DMS153 treated with DMSO at 0.1 percent for 48 hours (cell line): Measurements from ENCODE around the gene TWIST2.

Experiments used
- DNase-seq: peaks from one replicate; lab custom pipeline; 2025; ENCODE audit not compliant: unreplicated experiment; lab: John Stamatoyannopoulos, UW

TWIST2 gene

GRCh38 chr2:238835726-238836301, 12.1 kb upstream of the TWIST2 start:
- DNase-seq = no peak

GRCh38 chr2:238838786-238839327, 9.0 kb upstream of the TWIST2 start:
- no peak for DNase-seq

GRCh38 chr2:238839428-238839827, 8.5 kb upstream of the TWIST2 start:
- DNase-seq = no peak

- DNase-seq = no peak
These were observed 6.2 kb upstream of the TWIST2 start for GRCh38 chr2:238841542-238842164.

GRCh38 chr2:238843476-238843875, 4.4 kb upstream of the TWIST2 start:
- DNase-seq = no peak

- DNase-seq = no peak
These were observed 2.1 kb upstream of the TWIST2 start for GRCh38 chr2:238845583-238846377.

GRCh38 chr2:238846378-238846627, 1.6 kb upstream of the TWIST2 start:
- DNase-seq = no peak

- DNase-seq = no peak
These were observed 1.1 kb upstream of the TWIST2 start for GRCh38 chr2:238846628-238847418.

- DNase-seq = no peak
These were observed 475 bp upstream of the TWIST2 start for GRCh38 chr2:238847419-238847801.

- no peak for DNase-seq
These were observed 748 bp downstream of the TWIST2 start for GRCh38 chr2:238848691-238848975.

GRCh38 chr2:238848976-238849853, 1.3 kb downstream of the TWIST2 start:
- DNase-seq = no peak

GRCh38 chr2:238850091-238850490, 2.2 kb downstream of the TWIST2 start:
- no peak for DNase-seq

GRCh38 chr2:238851026-238851425, 3.1 kb downstream of the TWIST2 start:
- no peak for DNase-seq

- no peak for DNase-seq
These were observed 3.9 kb downstream of the TWIST2 start for GRCh38 chr2:238851761-238852160.

- DNase-seq = no peak
These were observed 4.5 kb downstream of the TWIST2 start for GRCh38 chr2:238852206-238852869.

- DNase-seq = no peak
These were observed 5.3 kb downstream of the TWIST2 start for GRCh38 chr2:238853218-238853617.

GRCh38 chr2:238853721-238854120, 5.8 kb downstream of the TWIST2 start:
- no peak for DNase-seq

- DNase-seq = no peak
These were observed 6.4 kb downstream of the TWIST2 start for GRCh38 chr2:238854246-238854645.

GRCh38 chr2:238854699-238855229, 6.9 kb downstream of the TWIST2 start:
- DNase-seq = no peak

GRCh38 chr2:238855299-238855698, 7.4 kb downstream of the TWIST2 start:
- no peak for DNase-seq
